CD4-positive, CD25-positive, alpha-beta regulatory T cell (primary cell): Measurements from ENCODE around the gene SDK1. TPM values are rescaled to one million over a fixed set of nuclear protein-coding genes. Genes with fewer than 3 reads are reported as not detected.
"Not testable (repeated sequence)": the region's sequence is repeated elsewhere in the genome, so short reads cannot be mapped to it uniquely, and the experiment has no call there.

Experiments
- ATAC-seq, 2 donors: fragments of 150-1000 bp; cut with Tn5 transposase; one replicate each; pipeline ENCODE4 v1.10.0; 2021; ENCODE audit warnings: low read depth in 2 of 2, moderate number of reproducible peaks in 2 of 2, moderate library complexity in 1 of 2
- DNase-seq, 3 donors: peaks; one replicate each; pipeline versions ENCODE4 v3.0.0 to v3.0.0-alpha.2; 2012 to 2022; ENCODE audit warnings: mixed read lengths in 1 of 3
- H3K27ac ChIP-seq: one replicate; pipeline ENCODE4 v1.7.0; 2013; ENCODE audit warnings: mild to moderate bottlenecking, low read length; ENCODE audit not compliant: insufficient read depth, poor library complexity, severe bottlenecking
- H3K27me3 ChIP-seq: one replicate; pipeline ENCODE4 v1.7.0; 2013; ENCODE audit warnings: low read length; ENCODE audit not compliant: control insufficient read depth, insufficient read depth
- H3K36me3 ChIP-seq: one replicate; pipeline ENCODE4 v1.7.0; 2013; ENCODE audit warnings: mild to moderate bottlenecking, low read length, moderate library complexity; ENCODE audit not compliant: control insufficient read depth, insufficient read depth
- H3K4me1 ChIP-seq: 2 replicates; pipeline ENCODE4 v1.7.0; 2013; ENCODE audit warnings: mild to moderate bottlenecking, low read length; ENCODE audit not compliant: insufficient read depth, control insufficient read depth, poor library complexity, severe bottlenecking
- H3K4me3 ChIP-seq: one replicate; pipeline ENCODE4 v1.7.0; 2013; ENCODE audit warnings: low read depth, mild to moderate bottlenecking, low read length, moderate library complexity
- H3K9me3 ChIP-seq, 2 experiments: 1 replicate in 1 of 2; 2 replicates in 1 of 2; pipeline ENCODE4 v1.7.0; 2013; ENCODE audit warnings: low read length in 2 of 2, mild to moderate bottlenecking in 1 of 2, moderate library complexity in 1 of 2; ENCODE audit not compliant: control insufficient read depth in 2 of 2
- H3K27ac Mint-ChIP-seq, 3 donors: one replicate each; pipeline ENCODE4 v1.8.0; 2020 to 2022; ENCODE audit warnings: mild to moderate bottlenecking in 3 of 3, mixed read lengths in 3 of 3, moderate library complexity in 2 of 3
- H3K27me3 Mint-ChIP-seq: one replicate; pipeline ENCODE4 v1.8.0; 2022; ENCODE audit warnings: mild to moderate bottlenecking, mixed read lengths
- H3K36me3 Mint-ChIP-seq: one replicate; pipeline ENCODE4 v1.8.0; 2020; ENCODE audit warnings: mixed read lengths
- H3K4me1 Mint-ChIP-seq, 4 donors: one replicate each; pipeline ENCODE4 v1.8.0; 2020 to 2022; ENCODE audit warnings: mixed read lengths in 4 of 4, mild to moderate bottlenecking in 1 of 4
- H3K4me3 Mint-ChIP-seq, 4 donors: one replicate each; pipeline ENCODE4 v1.8.0; 2020 to 2022; ENCODE audit warnings: mild to moderate bottlenecking in 4 of 4, mixed read lengths in 4 of 4, moderate library complexity in 3 of 4
- H3K9me3 Mint-ChIP-seq, 7 donors: one replicate each; pipeline ENCODE4 v1.8.0; 2020 to 2022; ENCODE audit warnings: mixed read lengths in 7 of 7, mild to moderate bottlenecking in 3 of 7, moderate library complexity in 2 of 7
- polyA plus RNA-seq, 4 donors: library from polyadenylated mRNA; unstranded; fragments of 300-500 nt; fragmentation: Illumina TruSeq; gene quantifications; one replicate each; pipeline ENCODE4 v1.2.3, GENCODE V29; 2021
- total RNA-seq: library from RNA; stranded (reverse); gene quantifications from one replicate; pipeline ENCODE4 v1.2.3, GENCODE V29; 2022

Gene SDK1
- total and polyA plus RNA-seq, 5 donors from 2014 or later: 0.47 TPM; not detected in 4

DNA sequence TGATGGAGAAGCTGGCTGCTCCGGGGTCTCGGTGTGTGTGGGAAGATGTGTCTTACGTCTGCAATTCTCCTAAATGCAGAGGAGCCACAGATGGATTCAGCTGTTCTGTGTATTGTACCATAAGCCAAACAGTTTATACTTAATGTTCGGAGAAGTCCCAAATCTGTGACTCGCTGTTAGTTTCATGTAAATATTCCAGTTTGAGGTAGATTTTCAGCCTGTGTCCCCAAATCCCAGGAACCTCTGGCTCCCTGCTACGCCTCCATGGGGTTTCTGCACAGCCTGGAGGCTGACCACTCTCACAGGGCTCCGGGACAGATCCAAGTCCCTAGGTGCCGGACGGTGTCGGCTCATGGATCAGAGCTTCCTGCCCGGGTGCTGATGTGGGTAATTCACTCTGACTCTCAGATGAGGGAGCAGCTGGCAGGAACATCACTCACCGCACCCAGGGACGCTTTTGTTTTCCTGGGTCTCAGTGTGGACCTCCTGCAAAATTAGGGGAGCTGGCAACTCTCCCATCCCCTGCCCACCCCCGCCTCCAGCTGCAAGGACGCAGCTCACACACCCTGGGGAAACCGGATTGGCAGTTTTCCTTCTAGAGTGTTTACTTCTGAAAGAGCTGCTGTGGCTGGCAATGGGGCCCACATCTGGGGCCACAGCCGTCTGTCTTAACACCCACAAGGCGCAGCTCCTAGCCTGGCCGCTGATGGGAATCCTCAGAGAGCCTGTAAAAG lies 960.0 kb downstream of the SDK1 start:
- Histone ChIP-seq H3K27me3 (no peaks in the 10 kb centered on the region), H3K4me1 (no peaks in the 10 kb centered on the region), H3K27ac (no peak overlapping the region), H3K36me3 (no peaks in the 10 kb centered on the region), H3K9me3 (no peaks in the 10 kb centered on the region), H3K4me3 (no peak overlapping the region)
- Mint-ChIP-seq H3K4me1 (no peaks in the 10 kb centered on the region), H3K9me3 (peaks cover 0 to 2% (median 0%) of the 10 kb centered on the region in 7 donors), H3K27me3 (no peaks in the 10 kb centered on the region), H3K27ac (no peak overlapping the region), H3K4me3 (no peak overlapping the region), H3K36me3 (no peaks in the 10 kb centered on the region)
- ATAC-seq: no peak
- DNase-seq: no peak

DNA sequence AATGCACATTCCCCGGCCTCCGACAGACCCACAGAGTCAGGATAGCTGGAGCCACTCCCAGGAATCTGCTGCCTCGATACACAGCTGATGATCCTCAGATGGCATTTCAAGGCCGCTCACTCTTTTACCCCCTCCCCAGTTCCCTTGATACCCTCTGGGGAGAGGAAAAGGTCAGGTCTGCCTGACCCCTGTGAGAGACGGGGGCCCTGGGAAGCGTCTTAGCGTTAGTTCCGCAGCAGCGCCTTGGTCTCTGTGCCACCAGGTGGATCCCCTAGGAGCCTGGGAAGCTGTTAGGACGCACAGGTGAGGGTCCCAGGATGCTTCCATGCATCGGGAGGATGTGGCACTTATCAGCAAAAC lies 960.5 kb downstream of the SDK1 start:
- Mint-ChIP-seq H3K4me1 (no peaks in the 10 kb centered on the region), H3K36me3 (no peaks in the 10 kb centered on the region), H3K27ac (no peak overlapping the region), H3K9me3 (peaks cover 0 to 2% (median 0%) of the 10 kb centered on the region in 7 donors), H3K4me3 (no peak overlapping the region), H3K27me3 (no peaks in the 10 kb centered on the region)
- Histone ChIP-seq H3K27ac (no peak overlapping the region), H3K4me1 (no peaks in the 10 kb centered on the region), H3K9me3 (no peaks in the 10 kb centered on the region), H3K27me3 (no peaks in the 10 kb centered on the region), H3K4me3 (no peak overlapping the region), H3K36me3 (no peaks in the 10 kb centered on the region)
- DNase-seq: no peak
- no peak for ATAC-seq

DNA sequence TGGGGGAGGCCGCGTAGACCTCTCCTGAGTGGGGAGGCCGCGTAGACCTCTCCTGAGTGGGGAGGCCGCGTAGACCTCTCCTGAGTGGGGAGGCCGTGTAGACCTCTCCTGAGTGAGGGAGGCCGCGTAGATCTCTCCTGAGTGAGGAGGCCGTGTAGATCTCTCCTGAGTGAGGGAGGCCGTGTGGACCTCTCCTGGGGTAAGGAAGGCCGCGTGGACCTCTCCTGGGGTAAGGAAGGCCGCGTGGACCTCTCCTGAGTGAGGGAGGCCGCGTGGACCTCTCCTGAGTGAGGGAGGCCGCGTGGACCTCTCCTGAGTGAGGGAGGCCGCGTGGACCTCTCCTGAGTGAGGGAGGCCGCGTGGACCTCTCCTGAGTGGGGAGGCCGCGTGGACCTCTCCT lies 963.2 kb downstream of the SDK1 start:
- H3K36me3 Mint-ChIP-seq, H3K9me3 Mint-ChIP-seq, H3K27ac Mint-ChIP-seq, H3K27ac ChIP-seq, ATAC-seq, H3K36me3 ChIP-seq, H3K27me3 Mint-ChIP-seq, H3K4me1 Mint-ChIP-seq, H3K4me3 Mint-ChIP-seq, H3K4me3 ChIP-seq, H3K9me3 ChIP-seq, H3K27me3 ChIP-seq, H3K4me1 ChIP-seq, DNase-seq: not testable (repeated sequence)

DNA sequence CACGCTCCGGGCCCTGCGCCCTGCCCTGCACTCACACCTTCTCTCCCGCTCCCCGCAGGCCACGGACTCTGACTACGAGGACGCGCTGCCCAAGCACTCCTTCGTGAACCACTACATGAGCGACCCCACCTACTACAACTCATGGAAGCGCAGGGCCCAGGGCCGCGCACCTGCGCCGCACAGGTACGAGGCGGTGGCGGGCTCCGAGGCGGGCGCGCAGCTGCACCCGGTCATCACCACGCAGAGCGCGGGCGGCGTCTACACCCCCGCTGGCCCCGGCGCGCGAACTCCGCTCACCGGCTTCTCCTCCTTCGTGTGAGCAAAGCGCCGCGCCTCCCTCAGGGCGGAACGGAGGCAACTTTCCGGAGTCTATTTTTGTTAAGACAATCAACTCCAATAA lies 964.0 kb downstream of the SDK1 start:
- H3K27me3 Mint-ChIP-seq: no peaks in the 10 kb centered on the region
- Histone ChIP-seq H3K36me3 (no peaks in the 10 kb centered on the region), H3K27me3 (no peaks in the 10 kb centered on the region), H3K4me3 (no peak overlapping the region), H3K27ac (no peak overlapping the region), H3K9me3 (peaks cover 0 to 3% of the 10 kb centered on the region in 2 experiments), H3K4me1 (no peaks in the 10 kb centered on the region)
- no peaks in the 10 kb centered on the region for H3K36me3 Mint-ChIP-seq
- no peak for ATAC-seq
- DNase-seq: no peak
- no peak overlapping the region for H3K27ac Mint-ChIP-seq
- no peaks in the 10 kb centered on the region for H3K4me1 Mint-ChIP-seq
- H3K4me3 Mint-ChIP-seq: no peak overlapping the region
- H3K9me3 Mint-ChIP-seq: no peaks in the 10 kb centered on the region

DNA sequence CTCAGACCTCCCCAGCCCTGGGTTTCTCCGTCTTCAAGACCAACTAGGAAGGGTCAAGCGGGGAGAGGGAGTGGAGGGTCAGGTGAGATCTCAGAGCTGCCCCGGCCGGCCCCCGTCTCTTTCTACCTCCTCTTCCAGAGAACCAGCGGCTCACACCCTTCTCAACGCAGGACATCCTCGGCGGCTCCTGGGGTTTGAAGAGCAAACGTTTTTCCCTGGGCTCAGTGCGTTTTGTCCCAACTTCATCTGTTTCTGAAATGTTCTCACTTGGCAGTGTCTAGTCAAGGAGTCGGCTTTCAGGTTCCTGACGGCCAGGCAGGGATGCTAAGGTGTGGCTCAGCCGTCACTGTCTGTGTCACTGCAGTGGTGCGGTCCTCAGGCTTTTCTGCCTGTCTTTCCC lies 964.6 kb downstream of the SDK1 start:
- Histone ChIP-seq H3K9me3 (peaks cover 0 to 3% of the 10 kb centered on the region in 2 experiments), H3K36me3 (no peaks in the 10 kb centered on the region), H3K4me1 (no peaks in the 10 kb centered on the region), H3K4me3 (no peak overlapping the region), H3K27me3 (no peaks in the 10 kb centered on the region), H3K27ac (no peak overlapping the region)
- H3K27me3 Mint-ChIP-seq: no peaks in the 10 kb centered on the region
- no peaks in the 10 kb centered on the region for H3K36me3 Mint-ChIP-seq
- no peaks in the 10 kb centered on the region for H3K4me1 Mint-ChIP-seq
- no peak overlapping the region for H3K27ac Mint-ChIP-seq
- ATAC-seq (no peak), DNase-seq (no peak)
- H3K4me3 Mint-ChIP-seq: no peak overlapping the region
- H3K9me3 Mint-ChIP-seq: no peaks in the 10 kb centered on the region

DNA sequence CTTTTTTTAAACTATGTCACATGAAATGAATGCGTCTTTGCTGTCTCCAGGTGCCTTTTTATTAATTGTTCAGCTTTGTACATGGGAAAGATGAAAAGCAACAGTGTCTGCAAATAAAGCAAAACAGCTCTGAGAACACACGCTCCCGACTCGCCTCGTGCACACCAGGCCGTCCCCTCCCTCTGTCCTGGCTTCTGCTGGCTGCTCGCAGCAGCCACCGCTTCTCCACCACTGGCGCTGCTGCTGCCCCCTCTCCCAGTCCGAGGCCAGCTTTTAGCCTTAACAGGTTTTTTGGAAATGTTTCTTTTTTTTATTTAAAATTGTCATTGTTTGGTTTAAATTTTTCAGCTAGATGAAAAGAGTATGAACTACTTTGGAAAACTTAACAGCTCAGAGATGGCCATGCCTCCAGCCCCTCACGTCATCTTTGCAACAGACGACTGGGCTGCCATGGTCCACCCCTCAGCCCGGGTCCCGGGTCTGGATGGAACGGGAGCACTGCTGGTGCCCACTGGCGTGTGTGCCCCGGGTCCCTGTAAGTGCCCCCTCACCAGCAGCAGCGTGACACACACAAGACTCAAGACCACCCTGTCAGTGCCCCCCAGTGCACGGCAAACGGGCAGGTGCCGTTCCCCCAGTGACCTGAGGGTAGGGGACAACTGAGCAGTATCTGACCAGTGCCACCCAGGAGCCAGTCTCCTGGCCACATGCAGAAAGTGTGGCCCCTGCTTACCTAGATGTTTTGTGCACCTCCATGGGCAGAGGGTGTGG lies 965.4 kb downstream of the SDK1 start:
- peaks cover 0 to 3% of the 10 kb centered on the region in 2 experiments for H3K9me3 ChIP-seq
- Mint-ChIP-seq H3K36me3 (no peaks in the 10 kb centered on the region), H3K4me3 (no peak overlapping the region), H3K27me3 (no peaks in the 10 kb centered on the region), H3K9me3 (no peaks in the 10 kb centered on the region), H3K4me1 (no peaks in the 10 kb centered on the region), H3K27ac (no peak overlapping the region)
- DNase-seq (no peak), ATAC-seq (no peak)
- H3K27ac ChIP-seq: no peak overlapping the region
- H3K27me3 ChIP-seq: no peaks in the 10 kb centered on the region
- no peaks in the 10 kb centered on the region for H3K4me1 ChIP-seq
- no peak overlapping the region for H3K4me3 ChIP-seq
- no peaks in the 10 kb centered on the region for H3K36me3 ChIP-seq

DNA sequence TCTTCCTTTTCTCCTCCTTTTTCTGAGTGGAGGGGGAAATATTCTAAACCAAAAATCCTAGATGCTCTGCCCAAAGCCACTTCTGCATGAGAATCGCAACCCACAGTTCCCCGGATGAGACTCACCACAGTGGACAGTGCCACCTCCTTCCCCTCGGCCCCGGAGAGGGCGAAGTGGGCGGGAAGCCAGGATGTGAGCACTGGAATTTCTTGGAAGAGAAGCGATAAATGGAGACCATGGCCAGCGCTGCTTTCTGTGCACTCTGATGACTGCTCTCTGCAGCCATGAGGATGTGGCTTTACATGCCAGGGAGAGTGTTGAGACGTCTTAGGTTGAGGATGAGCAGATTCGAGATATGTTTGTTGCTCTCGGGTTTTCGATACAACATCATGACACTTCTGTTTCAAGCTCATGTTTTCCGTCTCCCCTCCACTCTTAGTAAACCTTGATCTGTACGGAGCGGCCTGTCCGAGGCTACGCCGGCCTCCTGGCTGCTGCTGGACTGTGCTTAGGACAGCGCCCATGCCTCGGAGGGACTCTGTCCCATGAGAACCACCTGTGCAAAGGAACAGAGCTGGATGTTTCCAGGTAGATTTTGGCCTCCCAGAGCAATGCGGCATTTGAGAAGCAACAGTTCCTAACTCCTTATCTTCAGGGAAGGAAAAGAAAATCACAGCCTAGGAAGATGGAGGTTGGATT lies 966.4 kb downstream of the SDK1 start:
- no peak overlapping the region for H3K4me3 ChIP-seq
- H3K27me3 ChIP-seq: no peaks in the 10 kb centered on the region
- H3K27ac ChIP-seq: no peak overlapping the region
- Mint-ChIP-seq H3K36me3 (no peaks in the 10 kb centered on the region), H3K4me1 (no peaks in the 10 kb centered on the region), H3K27me3 (no peaks in the 10 kb centered on the region), H3K4me3 (no peak overlapping the region), H3K27ac (no peak overlapping the region), H3K9me3 (no peaks in the 10 kb centered on the region)
- H3K4me1 ChIP-seq: no peaks in the 10 kb centered on the region
- H3K9me3 ChIP-seq: peaks cover 0 to 3% of the 10 kb centered on the region in 2 experiments
- DNase-seq (no peak), ATAC-seq (no peak)
- H3K36me3 ChIP-seq: no peaks in the 10 kb centered on the region
